ENCODE results near the gene TNFSF10.
A peak's percentile ranks its signal among the peaks of the same experiment; 100 is the strongest.

TNFSF10 gene

GRCh38 chr3:172478116-172478515 is 45.1 kb downstream of the TNFSF10 start:
- no peak overlapping the region for H3K4me3 ChIP-seq (ENCODE audit: low read depth, low read length)
- no peaks in the 10 kb centered on the region for H3K36me3 ChIP-seq
- no peak for DNase-seq
- no peak overlapping the region for H3K27ac ChIP-seq
- H3K9me3 ChIP-seq (ENCODE audit: severe bottlenecking) = no peaks in the 10 kb centered on the region
- no peak for TF ChIP-seq CTCF (IDR thresholded peaks at IDR 0.05; ENCODE audit: low read depth, low read length)
- no peaks in the 10 kb centered on the region for H3K27me3 ChIP-seq (ENCODE audit: insufficient read depth, low read depth, severe bottlenecking)

GRCh38 chr3:172476347-172476746 is 46.9 kb downstream of the TNFSF10 start:
- no peak for TF ChIP-seq CTCF (IDR thresholded peaks at IDR 0.05; ENCODE audit: low read depth, low read length)
- no peaks in the 10 kb centered on the region for H3K36me3 ChIP-seq
- H3K27ac ChIP-seq = no peak overlapping the region
- H3K27me3 ChIP-seq (ENCODE audit: insufficient read depth, low read depth, severe bottlenecking) = no peaks in the 10 kb centered on the region
- H3K9me3 ChIP-seq (ENCODE audit: severe bottlenecking) = no peaks in the 10 kb centered on the region
- peak overlapping the region; percentile 66 for H3K4me3 ChIP-seq (ENCODE audit: low read depth, low read length)
- no peak for DNase-seq

GRCh38 chr3:172475703-172476102 is 47.5 kb downstream of the TNFSF10 start:
- Histone ChIP-seq H3K4me3 (ENCODE audit: low read depth, low read length) (no peak overlapping the region), H3K36me3 (no peaks in the 10 kb centered on the region), H3K27ac (no peak overlapping the region), H3K27me3 (ENCODE audit: insufficient read depth, low read depth, severe bottlenecking) (no peaks in the 10 kb centered on the region), H3K9me3 (ENCODE audit: severe bottlenecking) (no peaks in the 10 kb centered on the region)
- DNase-seq = no peak
- no peak for TF ChIP-seq CTCF (IDR thresholded peaks at IDR 0.05; ENCODE audit: low read depth, low read length)

GRCh38 chr3:172471903-172472302 is 51.3 kb downstream of the TNFSF10 start:
- TF ChIP-seq CTCF (IDR thresholded peaks at IDR 0.05; ENCODE audit: low read depth, low read length) = no peak

GRCh38 chr3:172470588-172470987 is 52.6 kb downstream of the TNFSF10 start:
- no peaks in the 10 kb centered on the region for H3K27me3 ChIP-seq (ENCODE audit: insufficient read depth, low read depth, severe bottlenecking)
- H3K36me3 ChIP-seq = no peaks in the 10 kb centered on the region
- TF ChIP-seq CTCF (IDR thresholded peaks at IDR 0.05; ENCODE audit: low read depth, low read length) = no peak
- no peak overlapping the region for H3K4me3 ChIP-seq (ENCODE audit: low read depth, low read length)
- no peak overlapping the region for H3K27ac ChIP-seq
- H3K9me3 ChIP-seq (ENCODE audit: severe bottlenecking) = no peaks in the 10 kb centered on the region
- DNase-seq = no peak

More at GRCh38 chr3:172471903-172472302, 51.3 kb downstream of the TNFSF10 start:
- Histone ChIP-seq H3K4me3 (ENCODE audit: low read depth, low read length) (no peak overlapping the region), H3K27ac (no peak overlapping the region), H3K9me3 (ENCODE audit: severe bottlenecking) (no peaks in the 10 kb centered on the region), H3K36me3 (no peaks in the 10 kb centered on the region), H3K27me3 (ENCODE audit: insufficient read depth, low read depth, severe bottlenecking) (no peaks in the 10 kb centered on the region)
- no peak for DNase-seq

GRCh38 chr3:172467170-172467824 is 55.9 kb downstream of the TNFSF10 start:
- no peak overlapping the region for H3K4me3 ChIP-seq (ENCODE audit: low read depth, low read length)
- TF ChIP-seq CTCF (IDR thresholded peaks at IDR 0.05; ENCODE audit: low read depth, low read length) = no peak
- no peak for DNase-seq
- no peak overlapping the region for H3K27ac ChIP-seq
- no peaks in the 10 kb centered on the region for H3K9me3 ChIP-seq (ENCODE audit: severe bottlenecking)
- H3K36me3 ChIP-seq = no peaks in the 10 kb centered on the region
- H3K27me3 ChIP-seq (ENCODE audit: insufficient read depth, low read depth, severe bottlenecking) = no peaks in the 10 kb centered on the region
